Measurements from ENCODE around the gene KITLG.
"Not testable (repeated sequence)": the region's sequence is repeated elsewhere in the genome, so short reads cannot be mapped to it uniquely, and the experiment has no call there.

The KITLG gene

GRCh38 chr12:88472248-88472647 is 108.0 kb downstream of the KITLG start:
- no peak for DNase-seq

- no peak for DNase-seq
Measured at GRCh38 chr12:88471331-88472045, 108.8 kb downstream of the KITLG start.

GRCh38 chr12:88469154-88469553 is 111.1 kb downstream of the KITLG start:
- no peak for DNase-seq

- DNase-seq: no peak
Measured at GRCh38 chr12:88468581-88468980, 111.7 kb downstream of the KITLG start.

GRCh38 chr12:88466708-88467107 is 113.6 kb downstream of the KITLG start:
- not testable (repeated sequence) for DNase-seq

- no peak for DNase-seq
Measured at GRCh38 chr12:88458327-88458726, 121.9 kb downstream of the KITLG start.

GRCh38 chr12:88453323-88453722 is 126.9 kb downstream of the KITLG start:
- no peak for DNase-seq

- DNase-seq: no peak
Measured at GRCh38 chr12:88451205-88451604, 129.1 kb downstream of the KITLG start.

GRCh38 chr12:88450136-88450535 is 130.1 kb downstream of the KITLG start:
- DNase-seq: no peak

- no peak for DNase-seq
Measured at GRCh38 chr12:88448337-88448915, 131.8 kb downstream of the KITLG start.

- no peak for DNase-seq
Measured at GRCh38 chr12:88445705-88446394, 134.4 kb downstream of the KITLG start.

GRCh38 chr12:88444481-88444880 is 135.8 kb downstream of the KITLG start:
- DNase-seq: no peak

Data from inflammatory macrophage treated with lipopolysaccharide for 4 hours (primary cell).